C4-2B (cell line): Measurements from ENCODE around the gene LRTM2.

ENCODE experiments used
- ZFX ChIP-seq: fragments of 450-650 bp; IDR thresholded peaks from 2 replicates; pipeline ENCODE4 v1.6.1; 2017
- TF ChIP-seq, protein P1 (sequence below): fragments of 450-650 bp; conservative IDR thresholded peaks from 2 replicates; pipeline ENCODE4 v1.5.1; 2017; ENCODE audit warnings: mild to moderate bottlenecking

GRCh38 chr12:1880153-1880845 lies 59.9 kb downstream of the LRTM2 start:
- TF ChIP-seq, protein P1, sequence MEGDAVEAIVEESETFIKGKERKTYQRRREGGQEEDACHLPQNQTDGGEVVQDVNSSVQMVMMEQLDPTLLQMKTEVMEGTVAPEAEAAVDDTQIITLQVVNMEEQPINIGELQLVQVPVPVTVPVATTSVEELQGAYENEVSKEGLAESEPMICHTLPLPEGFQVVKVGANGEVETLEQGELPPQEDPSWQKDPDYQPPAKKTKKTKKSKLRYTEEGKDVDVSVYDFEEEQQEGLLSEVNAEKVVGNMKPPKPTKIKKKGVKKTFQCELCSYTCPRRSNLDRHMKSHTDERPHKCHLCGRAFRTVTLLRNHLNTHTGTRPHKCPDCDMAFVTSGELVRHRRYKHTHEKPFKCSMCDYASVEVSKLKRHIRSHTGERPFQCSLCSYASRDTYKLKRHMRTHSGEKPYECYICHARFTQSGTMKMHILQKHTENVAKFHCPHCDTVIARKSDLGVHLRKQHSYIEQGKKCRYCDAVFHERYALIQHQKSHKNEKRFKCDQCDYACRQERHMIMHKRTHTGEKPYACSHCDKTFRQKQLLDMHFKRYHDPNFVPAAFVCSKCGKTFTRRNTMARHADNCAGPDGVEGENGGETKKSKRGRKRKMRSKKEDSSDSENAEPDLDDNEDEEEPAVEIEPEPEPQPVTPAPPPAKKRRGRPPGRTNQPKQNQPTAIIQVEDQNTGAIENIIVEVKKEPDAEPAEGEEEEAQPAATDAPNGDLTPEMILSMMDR, result no peak
- no peak for TF ChIP-seq ZFX
